ENCODE results near the gene ARHGAP5. TPM values are rescaled to one million over a fixed set of nuclear protein-coding genes. Genes with fewer than 3 reads are reported as not detected.

ARHGAP5 gene
- total RNA-seq, 1 donor from 2014 or later = 103 TPM

- no peak for DNase-seq (ENCODE audit: low spot score)
These were observed 106.3 kb downstream of the ARHGAP5 start for GRCh38 chr14:32183151-32184058.

DNA sequence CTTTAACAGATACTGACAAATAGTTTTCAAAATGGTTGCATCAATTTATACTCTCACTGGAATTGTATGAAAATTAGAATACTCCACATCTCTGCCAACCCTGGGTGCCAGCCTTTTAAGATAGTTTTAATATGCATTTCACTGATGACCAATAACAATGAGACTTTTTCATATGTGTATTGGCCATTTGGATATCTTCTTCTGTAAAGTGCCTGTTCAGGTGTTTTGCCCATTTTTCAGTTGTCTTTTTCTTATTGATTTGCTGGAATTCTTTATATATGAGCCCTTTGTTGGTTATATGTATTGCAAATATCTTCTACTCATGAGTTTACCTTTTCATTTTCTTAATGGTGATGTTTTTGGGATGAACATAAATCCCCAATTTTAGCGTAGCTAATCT is 108.0 kb downstream of the ARHGAP5 start:
- no peak for DNase-seq (ENCODE audit: low spot score)

DNA sequence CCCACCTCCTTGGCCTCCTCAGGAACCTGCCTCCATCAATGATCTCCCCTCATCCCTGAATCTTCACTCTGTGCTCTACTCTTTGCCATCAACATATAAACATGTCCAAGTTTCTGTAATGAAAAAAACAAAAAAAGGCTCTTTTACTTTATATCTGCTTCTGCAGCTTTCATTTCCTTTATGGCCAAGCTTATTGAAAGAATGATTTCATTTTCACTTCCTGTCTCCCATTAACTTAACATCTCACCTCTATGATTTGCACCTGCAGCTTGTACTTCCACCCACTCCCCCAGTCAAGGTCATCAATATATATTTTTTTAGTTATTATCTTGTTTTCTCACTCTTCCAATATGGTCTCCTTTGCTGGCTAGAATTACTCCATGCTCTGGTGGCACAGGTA is 109.1 kb downstream of the ARHGAP5 start:
- DNase-seq (ENCODE audit: low spot score) = no peak

GRCh38 chr14:32189811-32190210 is 112.7 kb downstream of the ARHGAP5 start:
- DNase-seq (ENCODE audit: low spot score) = no peak

DNA sequence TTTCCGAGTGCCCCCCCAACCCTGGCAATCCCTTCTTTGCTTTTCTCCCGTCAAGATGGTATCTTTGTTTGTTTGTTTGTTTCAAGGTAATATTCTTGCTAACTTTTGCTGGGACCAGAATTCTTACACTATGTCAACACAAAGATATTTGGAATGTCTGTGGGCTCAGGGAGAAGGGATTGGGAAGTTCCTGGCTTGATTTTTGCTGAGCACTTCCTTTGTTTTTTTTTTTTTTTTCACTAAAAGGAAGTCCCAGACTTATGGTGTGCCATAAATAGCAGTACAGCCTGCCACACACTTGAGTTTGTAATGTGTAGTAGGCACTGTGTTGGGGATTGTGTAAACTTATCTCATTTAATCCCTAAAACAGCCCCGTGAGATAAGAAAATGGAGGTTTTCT is 113.6 kb downstream of the ARHGAP5 start:
- DNase-seq (ENCODE audit: low spot score) = no peak

DNA sequence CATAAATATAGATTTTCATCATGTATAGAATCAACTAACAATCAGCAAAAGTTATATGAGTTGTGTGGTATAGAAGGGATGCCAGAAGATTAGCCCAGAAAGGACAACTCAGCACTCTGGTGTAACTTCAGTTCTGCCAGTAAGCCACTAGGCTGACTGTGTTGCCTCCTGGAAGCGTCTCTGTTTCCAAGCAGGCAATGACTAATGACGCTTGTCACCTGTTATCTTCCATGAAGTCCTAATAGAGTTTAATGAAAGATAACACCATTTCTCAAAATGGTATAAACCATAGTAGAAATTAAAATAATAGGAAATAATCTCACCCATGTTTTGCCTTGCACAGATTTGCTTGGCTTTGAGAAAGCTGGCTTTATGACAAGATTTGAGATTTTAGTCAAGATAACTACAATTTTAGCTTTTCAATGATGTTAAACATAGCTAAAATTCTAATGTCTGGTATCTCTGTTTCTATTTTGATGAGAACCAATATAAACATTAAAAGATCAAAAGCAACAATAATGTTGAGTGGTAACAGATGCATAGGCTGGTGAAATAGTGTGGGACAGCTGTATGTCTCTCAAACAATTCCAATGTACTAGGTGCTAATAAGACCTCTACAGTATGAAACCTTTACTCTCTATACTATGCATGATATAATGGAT is 115.7 kb downstream of the ARHGAP5 start:
- no peak for DNase-seq (ENCODE audit: low spot score)

GRCh38 chr14:32193532-32193931 is 116.4 kb downstream of the ARHGAP5 start:
- DNase-seq (ENCODE audit: low spot score) = no peak

DNA sequence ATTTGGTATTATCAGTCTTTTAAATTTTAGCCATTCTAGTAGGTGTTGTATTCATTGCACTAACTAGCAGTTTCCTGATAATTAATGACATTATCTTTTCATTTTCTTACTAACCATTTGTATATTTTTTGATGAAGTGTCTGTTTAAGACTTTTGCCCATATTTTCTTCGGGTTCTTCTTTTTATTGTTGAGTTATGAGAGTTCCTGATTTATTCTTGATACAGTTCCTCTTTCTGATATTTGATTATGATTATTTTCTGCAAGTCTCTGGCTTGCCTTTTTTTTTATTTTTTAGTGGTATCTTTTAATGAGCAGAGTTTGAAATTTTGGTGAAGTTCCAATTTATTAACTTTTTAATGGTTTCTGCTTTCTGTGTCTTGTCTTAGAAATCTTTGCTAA is 118.5 kb downstream of the ARHGAP5 start:
- DNase-seq (ENCODE audit: low spot score) = no peak

DNA sequence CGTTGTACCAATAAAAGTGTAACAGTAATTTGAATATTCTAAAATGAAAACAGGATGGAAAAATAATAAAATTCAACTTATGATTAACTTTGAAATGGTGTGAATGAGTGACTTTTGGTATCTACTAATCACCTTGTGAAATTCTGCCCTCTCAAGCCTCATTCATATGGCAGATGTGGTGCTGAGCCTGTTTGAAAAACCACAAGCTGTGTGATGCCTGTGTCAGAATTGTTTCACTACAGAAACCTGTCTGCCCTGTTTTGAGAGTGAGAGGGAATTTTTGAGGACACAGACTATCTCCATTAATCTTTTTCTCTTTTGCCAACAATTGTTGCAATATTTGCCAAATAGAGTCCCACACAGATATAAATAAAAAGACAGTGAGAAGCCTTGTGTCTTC is 120.8 kb downstream of the ARHGAP5 start:
- no peak for DNase-seq (ENCODE audit: low spot score)

- DNase-seq (ENCODE audit: low spot score) = no peak
These were observed 123.5 kb downstream of the ARHGAP5 start for GRCh38 chr14:32200368-32201192.

DNA sequence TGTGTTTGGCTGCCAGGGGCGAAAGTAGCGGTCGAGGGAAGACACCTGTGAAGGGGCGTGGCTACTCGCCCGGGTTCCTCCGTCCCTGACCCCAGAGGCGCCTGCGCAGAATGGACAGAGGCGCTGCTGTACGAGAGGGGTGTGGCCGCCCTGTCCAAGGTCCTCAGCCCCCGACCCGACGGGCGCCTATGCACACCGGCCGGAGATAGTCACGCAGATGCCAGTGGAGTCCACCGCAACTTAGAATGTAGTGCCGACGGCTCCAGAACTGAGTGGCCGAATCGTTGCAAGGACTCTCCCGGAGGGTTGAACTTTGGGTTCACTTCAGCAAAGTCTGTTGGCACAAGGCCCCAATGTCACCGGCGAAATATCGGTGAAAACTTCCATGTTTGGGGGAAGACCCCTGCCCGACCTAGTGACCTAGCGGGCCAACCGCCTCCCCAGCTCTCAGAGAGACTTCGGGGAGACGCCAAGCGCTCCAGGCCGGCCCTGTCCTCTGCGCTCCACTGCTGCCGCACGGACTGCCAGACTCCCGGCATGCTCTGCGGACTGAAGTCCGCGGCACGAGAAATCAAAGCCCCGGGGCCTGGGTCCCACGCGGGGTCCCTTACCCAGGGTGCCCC is 124.2 kb downstream of the ARHGAP5 start:
- peak; percentile 93 for DNase-seq (ENCODE audit: low spot score)

DNA sequence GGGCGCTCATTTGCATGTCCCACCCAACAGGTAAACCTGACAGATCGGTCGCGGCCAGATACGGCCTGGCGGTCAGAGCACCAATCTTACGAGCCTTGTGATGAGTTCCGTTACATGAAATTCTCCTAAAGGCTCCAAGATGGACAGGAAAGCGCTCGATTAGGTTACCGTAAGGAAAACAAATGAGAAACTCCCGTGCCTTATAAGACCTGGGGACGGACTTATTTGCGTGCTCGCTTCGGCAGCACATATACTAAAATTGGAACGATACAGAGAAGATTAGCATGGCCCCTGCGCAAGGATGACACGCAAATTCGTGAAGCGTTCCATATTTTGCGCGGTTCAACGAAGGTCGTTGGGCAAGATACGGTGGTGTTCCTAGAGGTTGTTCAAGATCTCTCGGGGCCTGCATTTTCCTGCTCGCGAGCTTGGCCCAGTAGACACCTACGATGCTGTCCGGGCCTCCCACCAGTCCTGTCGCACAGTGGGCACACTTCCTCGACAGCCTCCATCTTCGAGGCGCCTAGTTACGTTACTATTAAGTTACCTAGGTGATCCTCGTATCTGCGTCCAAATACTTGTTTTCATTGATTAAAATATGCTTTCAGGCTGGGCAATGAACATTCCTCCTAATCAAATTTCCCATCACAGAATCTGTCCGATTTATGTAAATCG is 124.8 kb downstream of the ARHGAP5 start, which contains the start of gene RNU6-7:
Gene RNU6-7 (plus strand): TSS at position 230 of the 675 bp plus-strand sequence.
- DNase-seq (ENCODE audit: low spot score) = no peak

DNA sequence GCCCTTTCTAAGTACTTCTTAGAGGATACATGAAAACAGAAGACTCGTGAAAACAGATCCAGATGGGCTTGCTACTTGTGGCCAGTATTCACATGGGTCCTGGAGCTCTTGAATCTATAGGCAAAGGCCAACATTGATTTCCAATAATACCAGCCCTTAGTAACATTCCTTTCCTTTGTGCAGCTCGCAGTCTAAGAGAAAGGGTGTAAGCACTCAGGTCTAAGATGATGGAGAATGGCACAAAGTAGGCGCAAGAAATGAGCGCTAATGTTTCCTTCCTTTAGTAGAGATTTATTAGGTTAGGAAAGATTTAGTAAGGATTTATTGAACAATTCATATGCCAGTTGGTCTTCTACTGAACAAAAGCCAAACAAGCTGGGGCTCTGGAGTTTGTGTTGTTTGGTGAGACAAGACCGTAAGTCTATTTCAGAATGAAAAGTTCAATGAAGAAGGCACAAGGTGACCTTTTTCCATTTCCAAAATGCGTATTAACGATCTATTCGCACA is 125.4 kb downstream of the ARHGAP5 start:
- no peak for DNase-seq (ENCODE audit: low spot score)

DNA sequence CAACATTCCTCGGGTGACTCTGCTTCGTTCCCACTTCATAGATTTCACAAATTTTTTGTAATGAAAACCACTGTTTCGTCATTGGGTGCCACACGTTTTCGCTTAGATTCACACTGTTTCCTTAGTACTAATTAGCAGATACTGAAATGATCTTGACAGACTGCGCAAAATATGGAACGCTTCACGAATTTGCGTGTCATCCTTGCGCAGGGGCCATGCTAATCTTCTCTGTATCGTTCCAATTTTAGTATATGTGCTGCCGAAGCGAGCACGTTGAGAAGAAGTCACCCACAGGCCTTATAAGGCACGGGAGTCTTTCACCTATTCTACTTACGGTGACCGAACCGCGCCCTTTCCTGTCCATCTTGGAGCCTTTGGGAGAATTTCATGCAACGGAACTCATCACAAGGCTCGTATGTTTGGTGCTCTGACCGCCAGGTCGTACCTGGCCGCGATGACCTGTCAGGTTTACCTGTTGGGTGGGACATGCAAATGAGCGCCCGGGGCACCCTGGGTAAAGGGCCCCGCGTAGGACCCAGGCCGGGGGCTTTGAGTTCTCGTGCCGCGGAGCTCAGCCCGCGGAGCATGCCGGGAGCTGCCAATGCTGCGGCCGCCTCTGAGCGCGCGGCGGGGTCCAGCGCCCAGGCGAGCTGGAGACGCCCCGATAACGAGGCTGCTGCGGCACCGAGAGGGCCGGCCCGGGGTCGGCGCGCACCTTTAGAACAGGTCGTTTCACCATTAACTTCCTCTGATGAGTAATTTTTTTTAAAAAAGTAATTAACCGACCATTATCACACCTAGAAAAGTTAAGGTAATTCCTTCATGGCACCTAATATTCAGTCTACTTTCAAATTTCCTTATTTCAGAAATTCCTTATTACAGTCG is 126.1 kb downstream of the ARHGAP5 start, which contains the start of gene RNU6-8:
Gene RNU6-8 (minus strand): TSS at position 272 of the 885 bp plus-strand sequence.
- DNase-seq (ENCODE audit: low spot score) = peak; percentile 92

DNA sequence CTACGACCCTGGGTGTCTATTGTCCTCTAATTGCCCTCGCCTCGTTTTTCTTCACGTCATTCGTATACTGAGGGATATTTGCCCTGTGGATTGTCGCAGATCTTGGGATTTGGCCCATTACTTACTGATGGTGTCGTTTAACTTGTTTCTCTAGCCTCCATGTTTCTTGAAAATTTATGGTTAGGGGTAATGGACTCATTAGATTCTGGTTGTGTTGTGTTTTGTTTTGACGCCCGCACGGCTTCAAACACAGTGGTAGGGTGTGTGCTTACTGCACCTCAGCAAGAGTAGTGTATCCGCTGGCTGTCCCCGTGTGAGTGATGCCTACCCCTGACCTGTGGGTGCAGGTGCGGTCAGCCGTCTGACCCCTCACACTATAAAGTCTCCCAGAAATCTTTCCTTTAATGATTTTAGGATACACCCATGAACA is 126.8 kb downstream of the ARHGAP5 start:
- DNase-seq (ENCODE audit: low spot score) = no peak

GRCh38 chr14:32205554-32205953 is 128.4 kb downstream of the ARHGAP5 start:
- no peak for DNase-seq (ENCODE audit: low spot score)

DNA sequence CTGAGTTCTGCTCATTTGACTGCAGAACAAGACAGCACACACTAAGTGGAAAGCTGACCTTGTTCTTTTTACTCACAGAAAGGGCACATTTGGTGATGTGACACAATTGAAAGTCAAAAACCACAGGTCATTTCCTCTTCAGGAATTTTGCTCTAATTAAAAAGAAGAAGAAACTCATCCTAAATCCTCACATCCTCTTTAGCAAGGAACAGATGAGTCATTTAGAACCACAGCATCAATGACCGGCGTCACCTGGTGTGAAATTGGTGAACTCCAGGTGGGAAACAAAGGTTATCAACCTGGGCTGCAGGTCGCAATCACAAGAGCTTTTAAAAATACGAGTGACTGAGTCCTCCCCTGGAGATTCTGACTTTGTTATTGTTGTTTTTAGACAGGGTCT is 128.9 kb downstream of the ARHGAP5 start:
- DNase-seq (ENCODE audit: low spot score) = no peak

DNA sequence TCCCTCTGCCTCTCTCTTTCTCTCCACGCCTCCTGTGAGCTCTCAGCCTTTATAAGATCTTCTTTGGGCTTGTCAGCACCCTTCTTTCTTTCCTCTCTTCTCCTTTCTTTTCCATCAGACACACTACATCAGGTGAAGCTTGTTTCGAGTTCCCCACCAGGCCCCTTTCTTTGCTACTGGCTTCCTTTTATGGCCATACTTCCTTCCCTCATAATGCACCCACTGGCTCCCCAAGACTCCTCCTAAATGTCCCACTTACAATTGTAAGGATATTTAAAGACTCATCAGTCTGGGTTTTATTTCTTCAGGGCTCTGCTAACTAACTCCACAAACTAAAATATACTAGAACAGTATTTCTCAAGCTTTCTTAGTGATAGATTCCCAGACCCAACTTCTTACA is 129.4 kb downstream of the ARHGAP5 start:
- DNase-seq (ENCODE audit: low spot score) = no peak

GRCh38 chr14:32208490-32208889 is 131.4 kb downstream of the ARHGAP5 start:
- no peak for DNase-seq (ENCODE audit: low spot score)

Measured in mesenteric fat pad (tissue), 1 donor.